ENCODE data around the gene LST1.

Gene LST1

DNA sequence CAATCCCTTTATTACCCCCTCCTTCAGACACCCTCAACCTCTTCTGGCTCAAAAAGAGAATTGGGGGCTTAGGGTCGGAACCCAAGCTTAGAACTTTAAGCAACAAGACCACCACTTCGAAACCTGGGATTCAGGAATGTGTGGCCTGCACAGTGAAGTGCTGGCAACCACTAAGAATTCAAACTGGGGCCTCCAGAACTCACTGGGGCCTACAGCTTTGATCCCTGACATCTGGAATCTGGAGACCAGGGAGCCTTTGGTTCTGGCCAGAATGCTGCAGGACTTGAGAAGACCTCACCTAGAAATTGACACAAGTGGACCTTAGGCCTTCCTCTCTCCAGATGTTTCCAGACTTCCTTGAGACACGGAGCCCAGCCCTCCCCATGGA is 8.5 kb upstream of the LST1 start:
- H3K9ac ChIP-seq (ENCODE audit: low read depth, low read length): no peak overlapping the region
- peaks cover 21% of the 10 kb centered on the region for H3K27me3 ChIP-seq (ENCODE audit: control insufficient read depth, insufficient read depth, low read length)
- peaks cover 13% of the 10 kb centered on the region for H3K4me1 ChIP-seq (ENCODE audit: control insufficient read depth, insufficient read depth, low read length)
- no peaks in the 10 kb centered on the region for H3K36me3 ChIP-seq (ENCODE audit: control insufficient read depth, insufficient read depth, low read length)
- H3K9me3 ChIP-seq (ENCODE audit: control insufficient read depth, insufficient read depth, low read length): no peaks in the 10 kb centered on the region
- no peak overlapping the region for H3K4me3 ChIP-seq (ENCODE audit: low read depth, low read length)

DNA sequence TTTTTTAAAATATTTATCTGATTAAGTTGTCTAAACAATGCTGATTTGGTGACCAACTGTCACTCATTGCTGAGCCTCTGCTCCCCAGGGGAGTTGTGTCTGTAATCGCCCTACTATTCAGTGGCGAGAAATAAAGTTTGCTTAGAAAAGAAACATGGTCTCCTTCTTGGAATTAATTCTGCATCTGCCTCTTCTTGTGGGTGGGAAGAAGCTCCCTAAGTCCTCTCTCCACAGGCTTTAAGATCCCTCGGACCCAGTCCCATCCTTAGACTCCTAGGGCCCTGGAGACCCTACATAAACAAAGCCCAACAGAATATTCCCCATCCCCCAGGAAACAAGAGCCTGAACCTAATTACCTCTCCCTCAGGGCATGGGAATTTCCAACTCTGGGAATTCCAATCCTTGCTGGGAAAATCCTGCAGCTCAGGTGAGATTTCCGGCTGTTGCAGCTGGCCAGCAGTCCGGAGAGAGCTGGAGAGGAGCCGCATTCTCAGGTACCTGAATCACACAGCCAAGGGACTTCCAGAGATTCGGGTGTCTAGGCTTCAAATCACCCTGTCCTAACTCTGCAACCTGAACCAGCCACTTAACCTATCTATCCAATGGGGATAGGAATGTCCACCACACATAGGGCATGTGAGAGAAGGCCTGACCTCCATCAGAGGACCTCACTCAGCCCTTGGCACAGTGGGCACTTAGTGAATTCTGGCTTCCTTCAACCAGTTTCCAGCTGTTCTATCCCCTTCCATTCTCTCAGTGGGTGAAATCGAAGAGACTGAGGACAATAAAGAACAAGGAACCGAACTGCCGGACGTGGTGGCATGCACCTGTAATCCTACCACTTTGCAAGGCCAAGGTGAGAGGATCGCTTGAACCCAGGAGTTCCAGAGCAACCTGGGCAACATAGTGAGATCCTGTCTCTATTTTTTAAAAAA is 7.6 kb upstream of the LST1 start:
- no peaks in the 10 kb centered on the region for H3K9me3 ChIP-seq (ENCODE audit: control insufficient read depth, insufficient read depth, low read length)
- no peak overlapping the region for H3K9ac ChIP-seq (ENCODE audit: low read depth, low read length)
- H3K4me3 ChIP-seq (ENCODE audit: low read depth, low read length): no peak overlapping the region
- peaks cover 21% of the 10 kb centered on the region for H3K27me3 ChIP-seq (ENCODE audit: control insufficient read depth, insufficient read depth, low read length)
- no peaks in the 10 kb centered on the region for H3K36me3 ChIP-seq (ENCODE audit: control insufficient read depth, insufficient read depth, low read length)
- peaks cover 13% of the 10 kb centered on the region for H3K4me1 ChIP-seq (ENCODE audit: control insufficient read depth, insufficient read depth, low read length)

GRCh38 chr6:31579119-31579505 is 7.0 kb upstream of the LST1 start:
- Histone ChIP-seq H3K27me3 (ENCODE audit: control insufficient read depth, insufficient read depth, low read length) (peaks cover 21% of the 10 kb centered on the region), H3K9me3 (ENCODE audit: control insufficient read depth, insufficient read depth, low read length) (no peaks in the 10 kb centered on the region), H3K36me3 (ENCODE audit: control insufficient read depth, insufficient read depth, low read length) (no peaks in the 10 kb centered on the region), H3K9ac (ENCODE audit: low read depth, low read length) (no peak overlapping the region), H3K4me1 (ENCODE audit: control insufficient read depth, insufficient read depth, low read length) (peaks cover 13% of the 10 kb centered on the region), H3K4me3 (ENCODE audit: low read depth, low read length) (no peak overlapping the region)

- no peaks in the 10 kb centered on the region for H3K9me3 ChIP-seq (ENCODE audit: control insufficient read depth, insufficient read depth, low read length)
- no peak overlapping the region for H3K9ac ChIP-seq (ENCODE audit: low read depth, low read length)
- H3K4me1 ChIP-seq (ENCODE audit: control insufficient read depth, insufficient read depth, low read length): peaks cover 13% of the 10 kb centered on the region
- H3K4me3 ChIP-seq (ENCODE audit: low read depth, low read length): peak overlapping the region; percentile 82
- no peaks in the 10 kb centered on the region for H3K36me3 ChIP-seq (ENCODE audit: control insufficient read depth, insufficient read depth, low read length)
- peaks cover 21% of the 10 kb centered on the region for H3K27me3 ChIP-seq (ENCODE audit: control insufficient read depth, insufficient read depth, low read length)
Measured at GRCh38 chr6:31579546-31580437, 6.3 kb upstream of the LST1 start.

DNA sequence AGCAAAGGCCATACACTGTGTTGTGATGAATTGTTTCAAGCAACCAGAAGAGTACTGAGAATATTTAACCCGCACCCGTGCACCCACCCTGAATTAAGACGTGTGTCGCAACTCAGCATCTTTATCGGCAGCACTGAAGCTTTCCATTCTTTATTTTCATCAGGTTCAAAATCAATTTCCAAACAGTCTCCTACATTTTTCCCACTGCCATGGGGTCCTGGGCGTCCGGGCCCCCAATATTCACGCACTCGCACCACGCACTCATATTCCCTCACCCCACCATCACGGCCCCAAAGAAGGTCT is 5.7 kb upstream of the LST1 start:
- Histone ChIP-seq H3K4me1 (ENCODE audit: control insufficient read depth, insufficient read depth, low read length) (peaks cover 13% of the 10 kb centered on the region), H3K27me3 (ENCODE audit: control insufficient read depth, insufficient read depth, low read length) (peaks cover 20% of the 10 kb centered on the region), H3K9ac (ENCODE audit: low read depth, low read length) (no peak overlapping the region), H3K9me3 (ENCODE audit: control insufficient read depth, insufficient read depth, low read length) (no peaks in the 10 kb centered on the region), H3K36me3 (ENCODE audit: control insufficient read depth, insufficient read depth, low read length) (no peaks in the 10 kb centered on the region), H3K4me3 (ENCODE audit: low read depth, low read length) (peak overlapping the region; percentile 82)

- Histone ChIP-seq H3K9me3 (ENCODE audit: control insufficient read depth, insufficient read depth, low read length) (no peaks in the 10 kb centered on the region), H3K9ac (ENCODE audit: low read depth, low read length) (peak overlapping the region; percentile 79), H3K4me3 (ENCODE audit: low read depth, low read length) (peak overlapping the region; percentile 82), H3K36me3 (ENCODE audit: control insufficient read depth, insufficient read depth, low read length) (no peaks in the 10 kb centered on the region), H3K4me1 (ENCODE audit: control insufficient read depth, insufficient read depth, low read length) (peaks cover 13% of the 10 kb centered on the region), H3K27me3 (ENCODE audit: control insufficient read depth, insufficient read depth, low read length) (peaks cover 18% of the 10 kb centered on the region)
Measured at GRCh38 chr6:31580807-31581433, 5.2 kb upstream of the LST1 start.

DNA sequence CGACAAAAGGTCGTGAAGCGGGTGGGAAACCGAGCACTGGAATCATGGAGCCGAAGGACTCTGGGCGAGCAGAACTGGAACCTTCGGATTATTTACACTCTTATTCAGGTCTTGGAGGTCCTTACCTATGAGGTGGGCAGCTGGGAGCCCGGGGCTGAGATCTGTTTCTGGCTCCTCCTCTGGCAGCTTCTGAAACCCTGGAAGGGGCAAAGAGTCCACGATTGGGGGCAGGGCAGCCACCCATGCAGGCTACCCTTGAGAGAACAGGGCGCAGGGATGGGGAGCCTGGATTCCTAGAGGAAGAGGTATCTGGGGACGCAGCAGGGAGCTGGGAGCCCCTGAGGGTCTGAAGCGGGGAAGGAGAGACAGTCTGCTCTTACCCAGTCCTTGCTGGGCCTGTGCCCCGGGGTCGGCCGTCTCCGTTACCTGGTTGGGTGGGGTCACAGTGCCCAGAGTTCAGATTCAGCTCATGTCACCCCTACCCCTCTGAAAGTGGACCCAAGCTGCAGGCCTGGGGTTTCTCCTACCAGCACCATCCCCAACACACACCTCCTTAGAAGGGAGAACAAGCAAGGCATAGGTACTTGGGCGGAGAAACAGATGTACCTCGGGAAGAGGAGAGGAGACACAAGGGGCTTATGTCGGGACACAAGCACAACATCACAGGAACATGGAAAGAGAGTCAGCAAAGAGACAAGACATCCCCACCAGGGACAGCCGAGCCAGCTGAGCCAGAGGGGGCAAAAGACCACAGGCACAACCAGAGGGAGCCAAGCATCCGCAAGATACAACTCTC is 4.4 kb upstream of the LST1 start:
- Histone ChIP-seq H3K9ac (ENCODE audit: low read depth, low read length) (peak overlapping the region; percentile 79), H3K36me3 (ENCODE audit: control insufficient read depth, insufficient read depth, low read length) (no peaks in the 10 kb centered on the region), H3K9me3 (ENCODE audit: control insufficient read depth, insufficient read depth, low read length) (no peaks in the 10 kb centered on the region), H3K4me1 (ENCODE audit: control insufficient read depth, insufficient read depth, low read length) (peaks cover 13% of the 10 kb centered on the region), H3K27me3 (ENCODE audit: control insufficient read depth, insufficient read depth, low read length) (peaks cover 17% of the 10 kb centered on the region), H3K4me3 (ENCODE audit: low read depth, low read length) (peak overlapping the region; percentile 82)

- Histone ChIP-seq H3K4me3 (ENCODE audit: low read depth, low read length) (peak within 1 kb of the TSS; percentile 82), H3K9ac (ENCODE audit: low read depth, low read length) (peak within 1 kb of the TSS; percentile 79), H3K27me3 (ENCODE audit: control insufficient read depth, insufficient read depth, low read length) (peaks cover 16% of the 10 kb centered on the region), H3K4me1 (ENCODE audit: control insufficient read depth, insufficient read depth, low read length) (peaks cover 13% of the 10 kb centered on the region), H3K36me3 (ENCODE audit: control insufficient read depth, insufficient read depth, low read length) (no peaks in the 10 kb centered on the region), H3K9me3 (ENCODE audit: control insufficient read depth, insufficient read depth, low read length) (no peaks in the 10 kb centered on the region)
Measured at GRCh38 chr6:31582230-31582643, 3.8 kb upstream of the LST1 start, which contains the start of gene LTB. TSS of gene LTB (minus strand) at chr6:31582424. CDS start at chr6:31582417, 7 bp downstream.

DNA sequence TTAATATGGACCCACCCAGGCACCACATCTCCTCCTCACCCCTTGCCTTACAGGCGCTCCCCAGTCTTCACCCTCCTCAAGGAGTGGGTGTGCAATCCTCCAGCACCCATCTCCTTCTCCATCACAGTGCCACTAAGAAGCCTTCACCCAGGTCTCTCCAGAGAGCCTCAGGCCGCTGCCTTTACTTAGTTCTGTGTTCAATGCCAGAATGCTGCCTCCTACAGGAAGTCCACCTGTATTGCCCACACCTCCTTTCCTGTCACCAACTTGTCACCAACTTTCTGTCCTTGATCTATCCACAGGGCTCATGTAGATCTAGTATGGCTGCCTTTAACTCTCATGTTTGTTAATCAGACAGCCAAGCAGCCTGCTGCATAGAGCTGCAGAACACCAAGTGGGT is 586 bp upstream of the LST1 start:
- Histone ChIP-seq H3K9ac (ENCODE audit: low read depth, low read length) (no peak overlapping the region), H3K36me3 (ENCODE audit: control insufficient read depth, insufficient read depth, low read length) (no peaks in the 10 kb centered on the region), H3K4me3 (ENCODE audit: low read depth, low read length) (no peak overlapping the region), H3K4me1 (ENCODE audit: control insufficient read depth, insufficient read depth, low read length) (peaks cover 5% of the 10 kb centered on the region), H3K9me3 (ENCODE audit: control insufficient read depth, insufficient read depth, low read length) (no peaks in the 10 kb centered on the region), H3K27me3 (ENCODE audit: control insufficient read depth, insufficient read depth, low read length) (peaks cover 6% of the 10 kb centered on the region)

DNA sequence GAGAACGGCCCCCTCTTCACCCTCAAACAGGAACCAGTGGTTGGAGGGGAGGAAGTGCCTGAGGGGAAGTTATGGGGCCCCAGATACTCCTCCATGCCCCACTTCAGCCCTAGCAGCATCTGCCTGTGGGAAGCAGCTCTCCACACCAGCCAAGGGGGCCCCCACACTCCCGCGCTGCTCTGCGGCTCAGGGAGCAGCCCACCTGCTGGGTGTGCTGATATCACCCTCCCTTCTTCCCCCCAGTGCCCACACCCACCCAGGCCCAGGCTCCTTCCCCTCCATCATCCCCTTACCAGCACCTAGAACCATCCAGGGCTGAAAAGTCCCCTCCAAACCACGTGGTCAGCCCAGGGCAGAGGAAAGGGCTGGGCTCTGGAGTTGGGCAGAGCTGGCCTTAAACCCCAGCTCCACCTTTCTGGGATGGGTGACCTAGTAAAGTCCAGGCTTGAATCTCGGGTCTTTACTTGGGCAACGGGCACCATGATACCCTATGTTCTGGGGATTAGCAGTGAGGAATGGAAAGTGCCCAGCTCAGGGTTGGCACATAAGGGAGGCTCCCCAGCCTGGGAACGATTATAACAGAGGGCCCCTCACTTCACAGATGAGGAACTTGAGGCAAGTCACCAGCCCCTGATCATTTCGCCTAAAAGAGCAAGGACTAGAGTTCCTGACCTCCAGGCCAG is 663 bp downstream of the LST1 start:
- no peak overlapping the region for H3K4me3 ChIP-seq (ENCODE audit: low read depth, low read length)
- H3K4me1 ChIP-seq (ENCODE audit: control insufficient read depth, insufficient read depth, low read length): peaks cover 4% of the 10 kb centered on the region
- H3K9ac ChIP-seq (ENCODE audit: low read depth, low read length): no peak overlapping the region
- H3K27me3 ChIP-seq (ENCODE audit: control insufficient read depth, insufficient read depth, low read length): peaks cover 3% of the 10 kb centered on the region
- H3K9me3 ChIP-seq (ENCODE audit: control insufficient read depth, insufficient read depth, low read length): no peaks in the 10 kb centered on the region
- no peaks in the 10 kb centered on the region for H3K36me3 ChIP-seq (ENCODE audit: control insufficient read depth, insufficient read depth, low read length)
